ENCODE data around the gene TMEM8B.

DNA sequence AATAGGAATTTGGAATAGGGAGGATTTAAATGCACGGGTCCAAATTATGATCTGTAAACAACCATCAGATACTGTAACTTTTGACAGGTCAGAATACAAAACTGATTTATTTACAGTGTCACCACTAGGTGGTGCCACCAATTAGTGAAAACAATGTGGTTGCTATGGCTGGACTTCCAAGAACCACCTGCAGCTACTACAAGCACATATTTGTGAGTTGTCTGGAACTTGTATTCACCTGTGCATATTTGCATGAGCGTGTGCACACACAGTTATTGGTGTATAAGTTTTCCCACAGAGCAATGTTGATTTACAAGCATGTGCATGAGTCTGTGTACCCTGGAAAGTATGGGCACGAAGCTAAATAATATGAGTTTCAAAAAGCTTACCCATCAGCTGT, 74.0 kb downstream of the TMEM8B start:
- TF ChIP-seq GLIS3 (CRISPR knock-in tag; IDR thresholded peaks at IDR 0.05), result no peak
- no peak for TF ChIP-seq PPARA (CRISPR knock-in tag; IDR thresholded peaks at IDR 0.05; ENCODE audit: borderline replicate concordance)
- TF ChIP-seq BACH2 (CRISPR knock-in tag; IDR thresholded peaks at IDR 0.05; ENCODE audit: borderline replicate concordance), result no peak
- TF ChIP-seq ZNF565 (CRISPR knock-in tag; conservative IDR thresholded peaks at IDR 0.05; ENCODE audit: low read depth), result no peak
- no peak for TF ChIP-seq ARNTL (CRISPR knock-in tag; IDR thresholded peaks at IDR 0.05; ENCODE audit: borderline replicate concordance, low read depth)
- no peak for TF ChIP-seq PATZ1 (CRISPR knock-in tag; IDR thresholded peaks at IDR 0.05; ENCODE audit: borderline replicate concordance)
- TF ChIP-seq ZFP30 (CRISPR knock-in tag; IDR thresholded peaks at IDR 0.05), result no peak
- TF ChIP-seq CSRNP3 (CRISPR knock-in tag; IDR thresholded peaks at IDR 0.05), result no peak
- TF ChIP-seq POU6F1 (CRISPR knock-in tag; IDR thresholded peaks at IDR 0.05; ENCODE audit: borderline replicate concordance, low read depth), result no peak

Measured in SK-N-SH treated with all-trans-retinoic acid at 6 μM for 48 hours (cell line).